Uterus (tissue), 2 donors: ENCODE measurements around the gene PAFAH2.

Source experiments
- CTCF ChIP-seq, 4 experiments: fragments of 200-600 bp in 2 of 4; fragments of 450-650 bp in 2 of 4; sonication (generic) in 2 of 4; IDR thresholded peaks; one replicate each; pipeline ENCODE4 v1.5.1; 2016 to 2019; ENCODE audit warnings: antibody characterized with exemption in 4 of 4, mild to moderate bottlenecking in 2 of 4, moderate library complexity in 1 of 4
- POLR2A ChIP-seq, 2 donors: fragments of 450-650 bp; IDR thresholded peaks; one replicate each; pipeline ENCODE4 v1.6.1; 2016; ENCODE audit warnings: antibody characterized with exemption in 2 of 2, mild to moderate bottlenecking in 1 of 2, moderate library complexity in 1 of 2

DNA sequence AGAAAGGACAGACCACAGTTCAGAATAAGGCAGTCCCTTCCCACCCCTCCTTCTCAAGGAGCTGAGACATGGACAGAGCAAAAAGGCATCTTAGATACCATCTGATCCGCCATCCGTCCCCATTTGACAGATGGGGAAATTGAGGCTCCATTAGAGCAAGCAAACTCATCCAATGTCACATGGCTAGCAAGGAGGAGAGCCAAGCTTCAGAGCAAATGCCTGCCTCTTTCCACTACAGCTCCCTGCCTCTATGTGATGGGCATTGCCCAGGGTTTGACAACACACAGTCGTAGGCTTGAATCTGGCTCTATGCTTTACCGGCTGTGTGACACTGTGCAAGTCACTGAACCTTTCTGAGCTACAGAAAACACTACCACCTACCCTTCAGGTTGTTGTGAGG, 44.1 kb upstream of the PAFAH2 start:
- TF ChIP-seq CTCF (IDR thresholded peaks at IDR 0.05) (no peak), POLR2A (IDR thresholded peaks at IDR 0.05) (no peak)
